NCI-H748 (cell line): ENCODE measurements around the gene SLC6A11.

Experiments
- DNase-seq: peaks from one replicate; lab custom pipeline; 2025; ENCODE audit not compliant: unreplicated experiment; lab: John Stamatoyannopoulos, UW

Gene SLC6A11

DNA sequence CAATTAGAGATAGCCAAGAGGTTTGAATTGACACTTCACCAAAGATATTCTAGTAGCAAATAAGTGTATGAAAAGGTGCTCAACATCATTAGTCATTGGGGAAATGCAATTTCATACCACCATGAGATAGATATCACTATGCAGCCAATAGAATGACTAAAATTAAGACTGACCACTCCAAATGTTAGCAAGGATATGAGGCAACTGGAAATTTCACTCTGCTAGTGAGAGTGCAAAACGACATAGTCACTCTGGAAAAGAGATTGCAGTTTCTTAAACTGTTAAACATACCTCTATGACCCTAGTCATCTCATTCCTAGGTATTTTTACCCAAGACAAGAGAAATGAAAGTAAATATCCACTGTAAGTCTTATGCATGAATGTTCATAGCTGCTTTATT, 27.6 kb upstream of the SLC6A11 start:
- no peak for DNase-seq

- no peak for DNase-seq
Measured at GRCh38 chr3:10790713-10791112, 25.3 kb upstream of the SLC6A11 start.

DNA sequence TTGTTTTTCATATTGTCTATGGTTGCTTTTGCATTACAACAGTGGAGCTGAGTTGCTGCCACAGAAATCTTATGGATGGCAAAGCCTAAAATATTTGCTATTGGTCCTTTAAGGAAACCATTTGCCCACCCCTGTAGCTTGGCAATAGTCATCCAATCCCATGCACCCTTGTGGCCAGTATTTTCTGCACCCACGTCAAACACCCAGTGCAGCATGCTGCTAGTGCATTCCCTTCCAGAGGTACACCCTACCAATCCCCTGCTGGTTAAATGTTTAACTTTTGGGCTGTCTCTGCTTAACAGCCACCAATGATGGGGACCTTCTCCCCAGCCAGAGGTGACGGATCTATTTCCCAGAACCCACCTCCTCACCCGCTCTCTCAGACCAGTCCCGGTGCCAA, 23.8 kb upstream of the SLC6A11 start:
- no peak for DNase-seq

- no peak for DNase-seq
Measured at GRCh38 chr3:10798600-10799367, 17.2 kb upstream of the SLC6A11 start.

DNA sequence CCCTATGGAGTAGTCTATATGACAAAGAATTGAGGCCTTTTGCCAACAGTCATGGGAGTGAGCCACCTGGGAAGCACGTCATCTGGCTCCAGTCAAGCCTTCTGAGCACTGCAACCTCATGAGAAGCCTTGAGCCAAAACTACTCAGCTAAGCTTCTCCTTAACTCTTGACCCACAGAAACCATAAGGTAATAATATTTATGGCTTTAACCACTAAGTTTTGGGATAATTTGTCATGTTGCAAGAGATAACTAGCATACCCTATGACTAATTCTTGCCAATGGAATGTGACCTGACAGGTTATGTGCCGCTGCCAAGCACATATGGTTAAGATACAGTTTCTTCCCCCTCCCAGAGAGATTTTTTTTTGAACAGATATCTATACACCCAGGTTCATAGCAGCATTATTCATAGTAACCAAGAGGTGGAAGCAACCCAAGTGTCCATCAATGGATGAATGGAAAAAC, 11.8 kb upstream of the SLC6A11 start:
- DNase-seq: no peak

- no peak for DNase-seq
Measured at GRCh38 chr3:10806006-10806405, 10.0 kb upstream of the SLC6A11 start.

DNA sequence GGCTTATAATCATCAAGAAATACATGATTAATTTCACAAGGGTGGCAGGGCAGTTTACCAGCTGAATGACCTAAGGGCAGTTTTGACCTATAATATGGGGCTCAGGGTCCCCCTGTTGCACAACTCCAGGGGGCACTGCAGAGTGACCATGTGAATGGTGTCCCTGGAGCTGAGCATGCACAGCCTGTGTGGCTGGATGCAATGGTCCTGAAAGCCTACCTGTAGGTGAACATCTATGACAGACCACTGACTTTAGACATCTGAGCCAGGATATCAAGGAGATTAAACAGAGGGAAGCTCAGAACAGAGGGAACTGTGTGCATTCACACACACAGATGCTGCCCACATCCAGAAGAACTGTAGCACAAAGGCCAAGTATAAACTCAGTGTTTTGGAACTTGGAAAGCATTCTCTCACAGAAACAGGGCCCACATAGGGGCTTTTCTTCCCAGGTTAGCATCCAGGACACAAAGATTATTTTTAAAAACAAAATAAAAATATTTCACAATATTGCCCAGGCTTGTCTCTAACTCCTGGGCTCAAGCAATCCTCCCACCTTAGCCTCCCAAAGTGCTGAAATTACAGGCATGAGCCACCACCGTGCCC, 7.8 kb upstream of the SLC6A11 start:
- DNase-seq: no peak

GRCh38 chr3:10808974-10809373, 7.1 kb upstream of the SLC6A11 start:
- DNase-seq: no peak

DNA sequence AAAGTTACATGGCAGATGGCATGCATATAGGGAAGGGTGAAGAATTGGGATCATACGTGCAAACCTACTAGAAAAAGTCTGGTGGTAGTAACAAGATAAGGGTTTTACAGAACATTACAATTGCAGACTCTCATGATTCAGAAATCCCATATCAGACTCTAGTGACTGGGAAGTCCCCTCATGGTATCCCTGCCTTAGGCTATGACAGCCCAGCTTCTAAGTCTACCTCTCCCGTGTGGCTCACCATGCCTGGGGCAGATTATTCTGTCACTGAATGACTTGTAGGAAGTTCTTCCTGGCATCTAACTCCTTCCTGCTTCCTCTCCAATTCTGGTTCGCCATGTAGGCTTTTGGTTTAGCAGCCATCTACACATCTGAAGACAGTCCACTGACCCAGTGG, 5.7 kb upstream of the SLC6A11 start:
- no peak for DNase-seq

DNA sequence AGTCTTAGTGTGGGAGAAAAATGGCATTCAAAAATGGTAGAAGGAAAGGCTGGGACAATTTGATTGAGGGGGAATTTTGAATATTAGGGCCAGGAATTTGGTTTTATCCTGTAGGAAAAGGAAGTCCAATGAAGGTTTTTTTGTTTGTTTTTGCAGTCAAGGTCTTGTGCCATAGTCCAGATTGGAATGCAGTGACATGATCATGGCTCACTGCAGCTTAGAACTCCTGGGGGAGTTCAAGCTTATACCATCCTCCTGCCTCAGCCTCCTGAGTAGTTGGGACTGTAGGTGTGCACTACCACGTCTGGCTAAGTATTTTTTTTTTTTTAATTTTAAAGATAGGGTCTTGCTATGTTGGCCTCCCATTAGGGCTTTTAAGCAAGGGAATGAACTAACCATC, 2.6 kb upstream of the SLC6A11 start:
- DNase-seq: no peak

GRCh38 chr3:10814623-10815022, 1.4 kb upstream of the SLC6A11 start:
- no peak for DNase-seq

GRCh38 chr3:10815487-10815886, 541 bp upstream of the SLC6A11 start:
- no peak for DNase-seq

DNA sequence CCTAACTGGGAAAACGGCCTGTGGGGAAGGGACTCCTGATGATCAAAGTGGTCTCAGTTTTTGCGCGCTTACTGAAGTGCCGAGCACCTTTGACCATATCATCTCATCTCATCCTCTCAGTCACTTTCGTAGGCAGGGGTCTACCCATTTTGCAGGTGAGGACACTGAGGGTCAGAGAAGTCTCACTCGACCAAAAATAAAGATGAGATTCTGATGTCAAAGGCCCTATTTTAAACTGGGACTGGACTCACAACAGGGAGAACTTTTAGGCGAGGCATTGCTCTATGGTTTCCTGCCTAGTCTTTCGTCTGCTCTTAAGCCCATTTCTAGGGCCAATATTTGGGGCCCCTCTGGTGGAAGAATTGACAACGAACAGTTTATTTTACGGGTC, 830 bp downstream of the SLC6A11 start:
- DNase-seq: no peak

- no peak for DNase-seq
Measured at GRCh38 chr3:10817506-10817905, 1.5 kb downstream of the SLC6A11 start.

DNA sequence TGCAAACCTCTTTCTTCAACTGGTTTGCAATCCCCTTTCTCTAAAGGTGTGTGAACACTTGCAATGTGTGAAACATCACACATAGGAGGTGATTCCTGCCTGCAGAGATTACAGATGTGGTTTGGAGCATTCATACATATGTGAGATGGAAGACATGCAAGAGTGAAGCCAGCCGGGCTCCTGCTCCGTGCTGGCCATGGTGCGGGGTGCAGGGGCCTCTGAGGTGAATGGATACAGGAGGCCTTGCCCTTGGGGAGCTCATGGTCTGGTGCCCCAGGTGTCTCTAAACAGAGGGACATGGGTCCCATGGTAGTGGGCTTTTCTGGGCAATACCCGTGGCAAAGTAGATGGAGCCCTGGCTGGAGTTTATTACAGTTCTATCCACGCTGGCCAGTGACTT, 6.0 kb downstream of the SLC6A11 start:
- no peak for DNase-seq

DNA sequence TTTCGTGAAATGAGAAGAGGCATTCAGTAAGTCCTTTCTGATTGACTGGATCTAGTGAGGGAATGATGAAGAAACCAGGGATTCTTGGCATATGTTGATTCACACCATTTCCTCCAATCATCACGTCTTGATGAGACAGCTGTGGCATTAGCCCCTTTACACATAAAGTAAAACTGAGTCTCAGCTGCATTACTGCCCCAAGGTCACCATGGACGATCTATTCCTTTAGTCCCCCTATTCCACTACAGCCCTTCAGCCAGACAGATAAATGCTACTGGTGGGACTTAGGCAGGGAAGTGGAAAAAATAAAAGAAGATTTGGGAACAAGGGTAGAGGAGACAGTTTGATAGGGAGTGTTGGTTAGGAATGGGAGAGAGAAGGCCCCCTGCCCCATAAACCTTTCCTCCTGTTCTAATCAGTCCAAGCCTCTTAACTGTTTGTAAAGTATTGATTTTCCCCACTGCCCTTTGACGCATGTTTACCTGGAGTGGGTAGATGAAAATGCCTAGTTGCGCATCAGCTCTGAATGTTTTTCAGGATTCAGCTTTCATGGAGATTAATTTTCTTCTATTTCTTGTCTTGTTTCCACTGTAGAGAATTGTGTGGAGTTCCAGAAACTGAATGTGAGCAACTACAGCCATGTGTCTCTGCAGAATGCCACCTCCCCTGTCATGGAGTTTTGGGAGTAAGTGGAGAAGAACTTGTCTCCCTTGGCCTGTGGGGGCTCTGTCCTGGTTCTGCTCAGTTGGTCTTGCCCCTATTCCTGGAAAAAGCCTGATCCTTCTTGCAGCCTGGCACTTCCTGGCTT, 6.9 kb downstream of the SLC6A11 start:
- DNase-seq: no peak

DNA sequence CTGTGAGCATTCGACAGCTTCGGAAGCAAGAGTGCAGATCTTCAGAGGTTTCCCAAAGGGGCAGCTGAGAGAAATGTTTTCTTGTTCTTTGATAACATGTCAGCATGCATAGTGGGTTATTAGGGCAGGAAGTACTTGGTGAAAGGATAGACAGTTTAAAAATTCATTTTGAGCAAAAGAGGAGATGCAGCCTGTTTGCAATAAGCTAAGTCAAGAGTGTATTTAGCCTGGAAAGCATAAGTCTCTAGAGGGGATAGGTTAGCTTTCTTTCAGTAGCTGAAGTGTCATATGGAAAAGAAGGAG, 7.4 kb downstream of the SLC6A11 start:
- DNase-seq: no peak

GRCh38 chr3:10824468-10824867, 8.4 kb downstream of the SLC6A11 start:
- no peak for DNase-seq

- DNase-seq: no peak
Measured at GRCh38 chr3:10833855-10834414, 17.9 kb downstream of the SLC6A11 start.

DNA sequence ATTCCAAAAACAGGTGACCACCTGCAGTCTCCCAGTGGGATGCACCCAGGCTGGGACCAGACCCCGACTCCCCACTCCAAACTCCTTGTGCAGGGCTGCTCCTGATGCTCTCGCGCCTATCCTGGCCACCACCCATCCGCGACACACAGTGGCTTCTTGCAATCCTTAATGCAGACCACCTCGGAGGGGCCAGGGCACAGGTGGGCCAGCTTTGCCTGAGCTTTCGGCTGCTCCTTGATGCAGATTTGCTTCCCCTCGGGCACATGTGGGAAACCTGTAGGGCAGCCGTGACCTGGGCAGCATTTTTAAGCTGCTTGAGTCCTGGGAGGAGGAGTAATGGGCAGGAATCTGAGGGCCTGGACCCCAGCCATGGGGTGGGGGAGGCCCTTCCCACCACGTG, 18.9 kb downstream of the SLC6A11 start:
- no peak for DNase-seq

- no peak for DNase-seq
Measured at GRCh38 chr3:10835406-10835805, 19.4 kb downstream of the SLC6A11 start.

DNA sequence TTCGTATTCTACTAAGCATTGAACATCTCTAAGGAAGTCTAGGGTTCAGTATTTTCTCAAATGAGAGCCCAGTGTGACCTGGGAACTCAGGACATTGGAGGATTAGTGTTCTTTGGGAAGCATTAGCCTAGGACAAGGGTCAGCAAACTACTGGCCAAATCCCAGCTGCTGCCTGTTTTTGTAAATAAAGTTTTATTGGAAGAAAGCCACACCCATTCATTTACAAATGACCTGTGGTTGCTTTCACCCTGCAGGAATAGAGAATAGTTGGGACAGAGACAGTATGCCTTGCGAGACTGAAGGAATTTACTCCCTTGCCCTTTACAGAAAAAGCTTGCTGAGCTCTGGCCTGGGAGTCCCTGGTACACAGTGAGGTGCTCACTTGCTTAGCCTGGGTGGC, 20.6 kb downstream of the SLC6A11 start:
- DNase-seq: no peak
